AG10803 (cell line): ENCODE results near the gene POLR1A.
A peak's percentile ranks its signal among the peaks of the same experiment; 100 is the strongest.

Experiments used
- DNase-seq: peaks from one replicate; pipeline ENCODE4 v3.0.0; 2010; ENCODE audit warnings: low read depth
- H3K4me3 ChIP-seq: 2 replicates; pipeline ENCODE4 v1.5.1; 2011; ENCODE audit warnings: mild to moderate bottlenecking, low read length, control low read depth
- CTCF ChIP-seq: conservative IDR thresholded peaks from 2 replicates; pipeline ENCODE4 v1.5.1; 2011; ENCODE audit warnings: mild to moderate bottlenecking, low read length, control low read depth, inconsistent platforms

Gene POLR1A

GRCh38 chr2:86140969-86141392, 35.3 kb upstream of the POLR1A start:
- no peak for TF ChIP-seq CTCF

GRCh38 chr2:86139981-86140380, 34.3 kb upstream of the POLR1A start:
- no peak overlapping the region for H3K4me3 ChIP-seq
- DNase-seq = no peak
- TF ChIP-seq CTCF = no peak

More at GRCh38 chr2:86140969-86141392, 35.3 kb upstream of the POLR1A start:
- H3K4me3 ChIP-seq = no peak overlapping the region
- peak; percentile 4 for DNase-seq

- DNase-seq = no peak
- H3K4me3 ChIP-seq = no peak overlapping the region
- TF ChIP-seq CTCF = no peak
These were observed 33.3 kb upstream of the POLR1A start for GRCh38 chr2:86138736-86139625.

GRCh38 chr2:86136141-86136540, 30.5 kb upstream of the POLR1A start:
- no peak overlapping the region for H3K4me3 ChIP-seq
- no peak for TF ChIP-seq CTCF
- no peak for DNase-seq

- TF ChIP-seq CTCF = no peak
- DNase-seq = no peak
- H3K4me3 ChIP-seq = no peak overlapping the region
These were observed 30.0 kb upstream of the POLR1A start for GRCh38 chr2:86135653-86136052.

GRCh38 chr2:86134709-86135108, 29.0 kb upstream of the POLR1A start:
- no peak for DNase-seq
- H3K4me3 ChIP-seq = no peak overlapping the region
- no peak for TF ChIP-seq CTCF

- TF ChIP-seq CTCF = no peak
These were observed 19.0 kb upstream of the POLR1A start for GRCh38 chr2:86124683-86125082.

More at GRCh38 chr2:86124683-86125082, 19.0 kb upstream of the POLR1A start:
- H3K4me3 ChIP-seq = no peak overlapping the region
- DNase-seq = no peak
